Endothelial cell of umbilical vein (primary cell): ENCODE measurements around the gene PTGFRN.

ENCODE experiments used
- POLR2AphosphoS5 ChIP-seq: IDR thresholded peaks from 2 replicates; pipeline ENCODE4 v1.6.1; 2012; ENCODE audit warnings: low read depth, mild to moderate bottlenecking, control low read depth, low read length, moderate library complexity; ENCODE audit not compliant: insufficient read depth
- TF ChIP-seq, protein P1 (sequence below), 2 donors: IDR thresholded peaks; 1 replicate in 1 of 2; 2 replicates in 1 of 2; pipeline ENCODE4 v1.5.1; 2011; ENCODE audit warnings: low read length in 2 of 2, mild to moderate bottlenecking in 2 of 2, moderate library complexity in 2 of 2, control low read depth in 1 of 2, inconsistent platforms in 1 of 2, low read depth in 1 of 2; ENCODE audit not compliant: insufficient read depth in 1 of 2; ENCODE audit errors: extremely low read depth in 1 of 2

DNA sequence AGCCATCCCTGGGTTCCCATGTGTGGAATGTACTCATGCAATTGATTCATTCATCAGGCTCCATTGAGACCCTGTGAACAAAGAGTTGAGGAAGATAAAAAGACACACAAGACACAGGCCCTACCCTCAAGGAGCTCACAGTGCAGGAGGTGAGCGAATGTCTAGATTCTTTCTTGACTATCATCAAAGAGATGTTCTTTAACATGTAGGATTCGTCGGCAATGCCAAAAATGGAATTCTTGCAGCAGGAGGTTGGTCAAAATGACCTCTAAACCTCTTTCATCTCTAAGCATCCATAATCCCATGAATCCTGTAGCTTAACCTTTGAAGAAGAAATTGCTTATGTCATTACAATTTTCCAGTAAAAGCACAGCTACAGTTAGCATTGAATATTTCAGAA, 122.5 kb downstream of the PTGFRN start:
- TF ChIP-seq, protein P1, sequence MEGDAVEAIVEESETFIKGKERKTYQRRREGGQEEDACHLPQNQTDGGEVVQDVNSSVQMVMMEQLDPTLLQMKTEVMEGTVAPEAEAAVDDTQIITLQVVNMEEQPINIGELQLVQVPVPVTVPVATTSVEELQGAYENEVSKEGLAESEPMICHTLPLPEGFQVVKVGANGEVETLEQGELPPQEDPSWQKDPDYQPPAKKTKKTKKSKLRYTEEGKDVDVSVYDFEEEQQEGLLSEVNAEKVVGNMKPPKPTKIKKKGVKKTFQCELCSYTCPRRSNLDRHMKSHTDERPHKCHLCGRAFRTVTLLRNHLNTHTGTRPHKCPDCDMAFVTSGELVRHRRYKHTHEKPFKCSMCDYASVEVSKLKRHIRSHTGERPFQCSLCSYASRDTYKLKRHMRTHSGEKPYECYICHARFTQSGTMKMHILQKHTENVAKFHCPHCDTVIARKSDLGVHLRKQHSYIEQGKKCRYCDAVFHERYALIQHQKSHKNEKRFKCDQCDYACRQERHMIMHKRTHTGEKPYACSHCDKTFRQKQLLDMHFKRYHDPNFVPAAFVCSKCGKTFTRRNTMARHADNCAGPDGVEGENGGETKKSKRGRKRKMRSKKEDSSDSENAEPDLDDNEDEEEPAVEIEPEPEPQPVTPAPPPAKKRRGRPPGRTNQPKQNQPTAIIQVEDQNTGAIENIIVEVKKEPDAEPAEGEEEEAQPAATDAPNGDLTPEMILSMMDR (IDR thresholded peaks at IDR 0.05; ENCODE audit: extremely low read depth in 1 of 2, insufficient read depth in 1 of 2, low read depth in 1 of 2, low read length in 2 of 2), result no peak
- TF ChIP-seq POLR2AphosphoS5, result no peak
